Measurements from ENCODE around the gene ITSN1.

Gene ITSN1

DNA sequence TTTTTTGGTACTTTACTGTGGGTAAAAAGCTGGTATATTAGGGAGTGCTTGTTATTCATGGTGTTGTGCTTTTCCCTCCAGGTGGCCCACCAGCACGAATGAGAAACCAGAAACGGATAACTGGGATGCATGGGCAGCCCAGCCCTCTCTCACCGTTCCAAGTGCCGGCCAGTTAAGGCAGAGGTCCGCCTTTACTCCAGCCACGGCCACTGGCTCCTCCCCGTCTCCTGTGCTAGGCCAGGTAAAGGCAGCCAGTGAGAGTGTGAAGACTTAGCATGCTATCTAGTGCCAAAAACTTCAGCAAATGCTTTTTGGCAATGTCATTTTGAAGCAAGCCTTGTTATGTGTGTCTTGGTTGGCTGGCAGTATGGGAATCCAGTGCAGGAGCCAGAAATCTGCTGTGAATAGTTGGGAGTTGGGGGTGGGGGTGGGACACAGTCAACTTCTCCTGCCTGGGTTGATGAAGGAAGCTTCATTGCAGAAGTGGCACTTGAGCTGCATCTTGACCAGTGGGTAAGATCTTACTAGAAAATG, 171.6 kb downstream of the ITSN1 start:
- DNase-seq (ENCODE audit: low spot score), result no peak

DNA sequence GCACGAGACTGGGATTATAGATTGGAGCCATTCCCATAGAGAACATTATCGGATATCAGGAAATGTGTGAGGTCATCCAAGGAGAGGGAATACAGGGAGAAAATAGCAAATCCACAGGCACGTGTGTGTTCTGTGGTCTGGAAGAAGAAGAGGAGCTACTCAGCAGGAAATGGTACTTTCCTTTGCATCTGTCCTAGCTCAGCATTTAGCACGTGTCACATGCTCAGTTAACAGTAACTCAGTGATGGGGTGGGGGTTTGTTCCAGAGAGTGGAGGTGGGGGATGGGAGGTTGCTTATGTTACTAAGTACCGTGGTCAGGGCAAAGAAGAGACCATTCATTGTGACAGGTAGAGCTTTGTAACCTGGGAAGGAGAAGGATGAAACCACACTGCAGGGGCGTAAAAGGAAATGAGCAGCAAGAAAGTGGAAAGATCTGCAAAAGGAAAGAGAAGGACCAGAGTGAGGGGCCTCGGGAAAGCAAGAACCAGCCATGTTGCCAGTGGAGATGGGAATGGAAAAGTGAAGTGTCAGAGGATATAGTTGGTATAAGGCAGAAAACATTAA, 172.9 kb downstream of the ITSN1 start:
- no peak for DNase-seq (ENCODE audit: low spot score)

DNA sequence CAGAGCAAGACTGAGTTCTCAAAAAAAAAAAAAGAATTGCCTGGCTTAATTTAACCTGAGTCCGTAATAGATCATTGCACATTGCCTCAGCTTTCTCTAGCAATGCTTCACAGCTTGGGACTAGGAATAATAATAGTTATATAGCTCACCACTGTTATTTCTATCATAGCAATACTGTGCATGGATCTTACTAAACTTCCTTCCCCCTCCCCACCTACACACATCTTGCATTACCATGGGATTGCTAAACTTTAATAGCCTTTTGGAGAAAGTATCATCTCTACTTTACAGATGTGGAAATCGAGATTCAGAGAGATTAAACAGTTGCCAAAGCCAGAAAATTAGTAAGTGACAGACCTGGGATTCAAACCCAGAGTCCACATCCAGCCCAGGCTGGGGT, 173.9 kb downstream of the ITSN1 start:
- no peak for DNase-seq (ENCODE audit: low spot score)

DNA sequence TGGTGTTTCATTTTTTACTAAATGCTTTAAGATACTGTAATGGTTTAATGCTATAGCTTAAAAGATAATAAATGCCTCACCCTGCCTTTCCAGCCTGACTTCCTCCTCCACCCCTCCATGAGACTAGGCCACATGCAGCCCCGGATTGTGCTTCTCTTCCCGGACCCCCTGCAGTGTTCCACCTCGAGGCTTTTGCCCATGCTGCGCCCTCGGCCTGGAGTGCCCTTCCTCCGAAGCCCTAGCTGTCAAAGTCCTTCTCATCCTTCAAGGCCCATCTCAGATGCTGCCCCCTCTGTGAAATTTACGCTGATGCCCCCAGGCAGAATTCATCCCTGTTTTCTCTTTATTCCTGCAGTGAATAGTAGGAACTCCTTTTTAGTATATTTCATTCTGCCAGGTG, 174.8 kb downstream of the ITSN1 start:
- no peak for DNase-seq (ENCODE audit: low spot score)

DNA sequence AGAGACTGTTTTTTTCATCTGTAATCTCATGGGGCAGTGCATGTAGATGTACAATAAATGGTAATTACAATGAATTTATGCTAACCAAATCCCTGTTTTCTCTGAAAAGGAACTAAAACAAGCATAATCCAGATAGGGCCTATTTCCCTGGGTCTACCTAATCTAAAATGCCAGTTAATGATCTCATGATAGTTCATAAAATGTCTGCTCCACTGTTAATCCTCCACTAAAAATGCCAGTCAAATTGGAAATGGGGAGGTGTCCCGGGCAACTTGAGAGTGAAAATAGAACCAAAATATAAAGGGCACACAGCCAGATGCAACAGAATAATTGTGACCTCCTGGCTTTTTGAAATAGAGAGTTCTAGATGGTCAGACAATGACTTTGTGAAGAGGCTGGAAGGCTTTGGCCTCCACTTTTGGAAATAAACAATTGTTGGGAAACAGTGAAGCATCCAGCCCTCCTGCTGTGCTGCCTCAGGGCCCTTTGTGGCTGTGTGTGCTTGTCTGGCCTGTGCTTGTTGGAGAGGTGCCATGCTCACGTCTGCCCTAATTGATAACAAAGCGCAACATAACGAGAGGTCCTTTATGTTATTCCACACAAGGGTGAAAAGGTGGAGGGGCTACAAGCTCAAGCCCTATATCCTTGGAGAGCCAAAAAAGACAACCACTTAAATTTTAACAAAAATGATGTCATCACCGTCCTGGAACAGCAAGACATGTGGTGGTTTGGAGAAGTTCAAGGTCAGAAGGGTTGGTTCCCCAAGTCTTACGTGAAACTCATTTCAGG, 175.6 kb downstream of the ITSN1 start:
- DNase-seq (ENCODE audit: low spot score), result no peak

DNA sequence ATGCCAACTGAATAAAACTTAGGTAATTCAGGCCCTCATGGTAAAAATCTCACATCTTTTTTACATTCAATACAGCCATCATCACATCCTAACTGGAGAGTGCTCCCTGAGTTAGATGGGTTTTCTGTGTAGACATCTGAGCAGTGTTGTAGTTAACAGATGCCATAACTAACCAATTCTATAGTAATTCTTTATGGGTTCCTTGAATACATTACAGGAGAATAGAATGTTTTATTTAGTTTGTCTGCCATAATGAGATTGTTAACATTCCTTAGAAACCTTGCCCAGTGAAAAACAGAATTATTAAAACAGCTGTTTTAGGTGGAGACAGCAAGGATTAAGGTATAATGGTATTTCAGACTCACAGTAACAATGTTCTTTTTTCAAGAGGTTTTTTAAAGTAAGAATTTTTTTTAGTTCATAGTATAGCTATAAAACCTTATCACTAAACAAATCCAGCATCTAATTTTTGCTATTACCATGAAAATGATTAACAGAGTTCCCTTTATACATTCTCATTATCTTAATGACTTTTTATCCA, 178.0 kb downstream of the ITSN1 start:
- no peak for DNase-seq (ENCODE audit: low spot score)

DNA sequence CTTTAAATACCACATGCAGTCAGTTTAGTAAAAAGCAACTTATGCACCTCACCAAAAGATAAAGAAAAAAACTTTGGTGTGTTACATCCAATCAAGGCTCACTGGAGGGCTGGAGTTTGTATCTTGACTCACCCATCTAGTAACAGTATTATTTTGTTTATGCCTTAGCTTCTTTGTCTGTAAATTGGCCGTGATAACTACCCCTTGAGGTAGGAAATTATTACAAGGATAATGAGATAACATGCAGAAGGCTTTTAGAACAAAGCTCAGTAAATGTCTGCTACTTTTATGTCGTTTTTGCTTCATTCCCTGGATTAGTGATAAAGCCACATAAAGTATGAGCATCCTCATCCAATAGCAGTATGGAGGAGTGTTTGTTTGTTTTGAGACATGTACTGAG, 178.5 kb downstream of the ITSN1 start:
- DNase-seq (ENCODE audit: low spot score), result no peak

DNA sequence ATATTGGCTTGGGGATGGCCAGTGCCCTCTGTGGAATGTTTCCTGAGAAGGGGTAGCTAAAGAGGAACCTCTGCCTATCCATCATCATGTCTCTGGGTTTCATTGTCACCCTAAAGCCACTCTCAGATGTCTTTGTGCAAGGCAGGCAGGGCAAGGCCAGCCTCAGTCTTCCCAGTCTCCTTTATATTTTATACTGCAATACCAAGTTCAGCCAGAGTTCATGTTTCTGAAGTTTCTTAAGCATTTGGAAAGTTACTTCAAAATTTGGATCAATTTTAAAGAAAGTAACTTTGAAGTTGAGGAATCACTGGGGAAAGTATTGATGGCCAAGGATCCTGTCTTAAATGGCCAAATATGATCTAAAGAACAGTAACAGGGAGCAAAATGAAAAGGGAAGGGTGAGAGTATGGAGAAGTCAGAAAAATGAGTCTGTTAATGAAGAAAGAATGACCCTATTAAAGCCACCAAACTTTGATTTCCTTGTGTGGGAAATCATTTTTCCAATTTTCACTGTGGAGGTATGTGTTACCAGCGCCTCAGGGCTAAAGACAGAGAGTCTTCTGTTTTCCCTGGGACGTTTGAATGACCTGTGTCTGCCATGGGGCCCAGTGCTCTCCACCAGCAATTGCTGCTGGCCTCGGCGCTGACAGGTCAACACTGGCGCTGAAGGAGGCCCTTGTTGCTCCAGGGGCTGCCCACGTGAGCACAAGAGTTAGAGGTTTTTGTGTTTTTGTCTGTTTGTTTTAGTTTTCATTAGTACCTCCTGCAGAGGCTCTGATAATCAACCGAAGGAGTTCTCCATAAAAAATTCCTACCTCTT, 179.4 kb downstream of the ITSN1 start:
- no peak for DNase-seq (ENCODE audit: low spot score)

DNA sequence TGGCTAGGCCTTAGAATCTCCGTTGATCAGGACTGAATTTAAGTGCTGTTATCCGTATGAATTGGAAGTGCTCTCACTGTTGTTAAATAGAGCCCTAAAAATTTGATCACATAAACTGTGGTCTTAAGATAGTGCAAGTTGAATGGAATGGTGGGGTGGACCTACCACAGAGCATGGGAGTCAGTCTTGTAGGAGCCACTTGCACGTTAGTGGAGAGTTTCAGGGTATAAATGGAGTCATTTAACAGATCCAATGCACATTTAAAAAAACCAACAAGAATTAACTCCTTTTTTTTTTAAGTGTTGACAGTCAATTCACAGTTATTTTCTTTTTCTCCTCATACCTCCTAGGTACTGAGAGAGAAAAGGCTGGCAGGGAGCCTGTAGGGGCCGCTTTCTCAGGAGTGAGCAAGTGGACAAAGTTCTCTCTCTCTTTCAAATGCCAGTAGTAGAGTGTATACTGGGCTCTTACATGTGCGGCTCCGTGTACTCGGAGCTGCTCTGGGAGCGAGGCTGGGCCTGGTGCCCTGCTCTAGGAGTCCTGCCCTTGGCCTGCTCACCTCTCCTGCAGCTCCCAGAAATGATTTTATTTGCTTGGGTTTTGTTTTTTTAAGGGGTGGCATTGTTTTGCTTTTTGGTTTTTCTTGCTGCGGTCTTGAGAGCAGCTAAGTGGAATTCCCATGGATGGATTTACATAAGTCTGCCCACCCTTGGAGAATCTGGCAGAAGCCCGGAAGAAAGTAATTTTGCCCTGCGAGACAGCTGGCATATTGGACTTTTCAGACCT, 182.0 kb downstream of the ITSN1 start:
- no peak for DNase-seq (ENCODE audit: low spot score)

DNA sequence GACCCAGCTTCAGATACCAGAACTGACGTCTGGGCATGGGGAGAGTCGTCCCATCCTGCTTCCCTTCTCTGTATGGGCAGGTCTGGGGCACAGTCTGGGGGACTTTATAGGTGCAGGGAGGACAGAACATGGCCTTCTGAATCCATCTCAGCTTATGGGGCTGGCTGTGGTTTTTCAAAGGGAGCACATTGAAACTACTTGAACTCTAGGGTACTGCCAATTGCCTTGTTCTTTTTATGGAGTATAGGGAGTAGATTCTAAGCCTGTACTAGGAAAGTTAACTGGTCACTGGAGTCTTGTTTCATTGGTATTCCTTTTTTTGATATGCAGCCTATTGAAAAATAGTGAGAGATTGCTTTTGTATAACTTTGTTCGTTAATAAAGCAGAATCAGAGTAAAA, 183.1 kb downstream of the ITSN1 start:
- no peak for DNase-seq (ENCODE audit: low spot score)

DNA sequence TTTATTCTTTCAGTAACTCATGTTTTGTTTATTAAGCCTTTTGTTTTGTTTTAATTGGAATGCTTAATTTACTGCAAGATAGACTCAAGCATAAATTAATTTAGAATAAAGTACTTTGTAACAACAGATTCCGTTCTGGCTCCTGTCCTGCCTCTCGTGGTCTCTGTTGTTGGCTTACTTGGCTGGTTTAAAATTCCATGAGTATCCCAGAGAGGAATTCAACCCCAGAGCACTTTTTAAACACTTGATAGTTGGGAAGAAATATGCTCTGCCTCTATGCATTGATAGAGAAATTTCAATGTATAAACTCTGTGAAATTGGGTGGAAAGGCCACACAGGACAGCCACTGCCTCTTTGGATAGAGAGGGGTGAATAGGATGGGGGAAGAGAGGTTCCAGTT, 183.6 kb downstream of the ITSN1 start:
- DNase-seq (ENCODE audit: low spot score), result no peak

DNA sequence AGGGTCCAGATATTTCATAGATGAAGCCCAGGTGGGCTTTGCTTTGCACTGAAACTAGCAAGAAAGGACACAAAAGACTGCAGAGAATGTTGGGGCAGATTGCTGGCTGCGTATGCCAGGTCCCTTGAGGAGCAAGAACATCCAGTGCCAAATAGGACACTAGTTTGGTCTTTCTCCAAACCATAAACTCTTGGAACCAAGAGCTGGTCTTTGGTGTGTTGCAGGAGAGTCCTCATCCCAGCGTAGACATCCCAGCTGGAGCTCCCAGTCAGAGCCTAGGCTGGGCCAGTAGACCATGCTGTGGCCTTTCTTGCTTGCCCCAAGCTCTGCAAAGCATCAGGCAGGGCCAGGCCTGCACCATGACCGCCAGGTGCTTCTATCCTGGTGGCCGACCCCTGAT, 185.8 kb downstream of the ITSN1 start:
- no peak for DNase-seq (ENCODE audit: low spot score)

DNA sequence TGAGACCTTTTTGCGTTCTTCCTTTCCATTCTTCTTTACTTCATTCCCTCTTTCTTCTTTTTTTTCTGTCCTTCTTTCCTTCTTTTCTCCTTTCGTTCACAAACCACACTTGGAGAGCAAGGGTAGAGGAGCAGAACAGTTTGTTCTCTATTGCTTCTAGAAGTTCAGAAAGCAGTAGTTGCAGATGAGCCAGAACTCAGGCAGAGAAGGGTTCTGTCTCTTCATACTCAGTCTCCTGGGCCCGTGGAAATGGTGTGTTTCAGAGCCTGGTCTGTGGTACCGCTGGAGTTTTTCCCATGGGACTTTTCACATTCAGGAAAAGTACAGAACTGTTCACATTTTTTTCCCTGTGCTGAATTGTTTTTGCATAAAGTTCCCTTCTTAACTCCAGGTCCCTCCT, 186.3 kb downstream of the ITSN1 start:
- no peak for DNase-seq (ENCODE audit: low spot score)

DNA sequence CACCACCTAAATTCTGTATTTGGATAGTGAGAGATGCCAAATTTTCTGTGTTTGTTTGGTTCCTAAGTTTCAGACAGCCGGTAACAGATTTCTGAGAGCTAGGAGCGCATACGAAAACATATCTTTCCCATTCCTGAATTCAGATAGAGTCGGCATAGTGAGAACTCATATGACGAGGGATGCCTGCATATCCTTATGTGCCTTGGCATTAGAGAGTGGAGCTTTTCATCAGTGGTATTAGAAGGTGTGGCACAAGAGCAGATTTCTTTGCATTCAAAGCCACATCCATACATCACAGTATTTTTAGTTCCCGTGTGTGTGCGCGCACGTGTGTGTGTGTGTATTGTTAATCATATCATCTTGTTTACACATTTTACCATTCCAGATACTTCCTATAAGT, 187.5 kb downstream of the ITSN1 start:
- DNase-seq (ENCODE audit: low spot score), result no peak

DNA sequence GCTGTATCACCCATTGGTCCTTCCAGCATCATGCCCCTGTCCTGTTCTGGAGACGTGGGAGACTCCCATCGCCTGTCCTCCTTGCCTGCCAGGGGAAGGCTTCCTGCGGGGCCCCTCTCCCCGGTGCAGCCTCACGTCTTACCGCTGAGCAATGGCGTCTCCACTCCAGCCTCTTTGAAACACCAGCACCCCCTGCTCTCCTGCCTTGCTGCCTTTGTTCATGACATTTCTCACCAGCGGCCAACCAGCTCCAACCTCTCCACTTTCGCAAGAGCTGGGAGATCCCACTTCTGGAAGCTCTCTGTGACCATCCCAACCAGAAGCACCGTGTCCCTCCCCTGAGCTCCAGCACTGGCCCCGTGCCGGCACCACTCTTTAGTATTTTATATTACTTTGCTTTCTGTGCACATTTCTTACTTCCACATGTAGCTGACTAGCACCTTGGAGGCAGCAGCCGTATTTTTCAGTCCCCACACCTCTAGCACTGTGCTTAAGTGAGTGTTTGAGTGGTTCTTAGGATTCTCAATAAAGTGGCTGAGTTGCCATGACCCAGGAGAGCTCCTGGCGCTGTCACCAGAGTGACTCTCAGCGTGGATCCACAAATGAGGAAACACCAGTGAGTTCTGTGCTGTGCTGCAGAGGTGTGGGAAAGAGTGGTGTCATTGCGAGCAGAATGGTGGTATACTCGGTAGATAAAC, 189.8 kb downstream of the ITSN1 start:
- DNase-seq (ENCODE audit: low spot score), result no peak

DNA sequence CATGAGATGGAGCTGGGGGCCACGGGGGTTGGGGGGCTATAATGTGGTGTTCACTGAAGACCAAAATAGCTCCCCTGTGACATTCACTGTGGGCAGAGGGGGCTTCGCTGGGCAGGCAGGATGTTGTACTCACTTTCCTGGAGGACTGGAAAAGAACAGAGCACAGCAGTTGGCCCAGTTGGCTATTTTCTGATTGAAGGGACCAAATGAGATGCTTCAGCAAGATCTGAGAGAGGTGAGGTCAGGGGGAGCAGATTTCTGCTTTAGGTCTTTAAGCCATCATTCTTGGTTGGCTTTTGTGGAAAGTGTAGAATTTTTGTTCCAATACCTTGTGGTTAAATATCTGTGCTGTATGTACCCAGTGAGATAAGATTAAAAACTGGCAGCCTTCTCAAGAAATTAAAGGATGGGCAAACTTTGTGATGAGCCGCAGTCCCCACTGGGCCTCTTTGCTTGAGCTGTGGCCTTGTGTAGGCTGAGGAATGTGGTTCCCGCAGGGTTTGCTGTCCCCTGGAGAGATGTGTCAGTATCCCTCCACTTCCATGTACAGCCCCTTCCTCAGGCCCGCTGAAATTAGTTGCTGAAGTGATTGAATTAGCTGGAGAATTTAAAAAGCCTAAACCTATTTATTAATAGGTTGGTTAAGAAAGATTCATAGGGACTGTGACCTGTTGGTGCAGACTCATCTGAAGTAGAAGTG, 192.7 kb downstream of the ITSN1 start:
- DNase-seq (ENCODE audit: low spot score), result no peak

DNA sequence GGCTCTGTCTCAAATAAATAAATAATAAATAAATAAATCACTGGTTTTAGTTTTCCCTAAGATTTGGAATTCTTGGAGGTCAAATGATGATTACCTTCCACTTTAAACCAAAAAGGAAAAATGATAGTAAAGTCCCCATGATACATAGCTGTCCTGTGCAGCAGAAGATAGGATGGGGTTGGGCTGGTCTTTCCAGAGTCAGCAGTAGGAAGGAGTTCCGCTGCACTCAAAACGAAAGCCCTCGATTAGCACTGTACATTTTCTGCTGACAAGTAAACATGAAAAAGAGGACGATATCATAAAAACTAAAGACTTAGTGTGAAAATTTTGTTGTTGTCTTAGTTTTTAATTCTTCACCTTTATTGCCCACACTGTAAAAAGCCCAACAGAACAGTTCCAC, 193.6 kb downstream of the ITSN1 start:
- DNase-seq (ENCODE audit: low spot score), result no peak

DNA sequence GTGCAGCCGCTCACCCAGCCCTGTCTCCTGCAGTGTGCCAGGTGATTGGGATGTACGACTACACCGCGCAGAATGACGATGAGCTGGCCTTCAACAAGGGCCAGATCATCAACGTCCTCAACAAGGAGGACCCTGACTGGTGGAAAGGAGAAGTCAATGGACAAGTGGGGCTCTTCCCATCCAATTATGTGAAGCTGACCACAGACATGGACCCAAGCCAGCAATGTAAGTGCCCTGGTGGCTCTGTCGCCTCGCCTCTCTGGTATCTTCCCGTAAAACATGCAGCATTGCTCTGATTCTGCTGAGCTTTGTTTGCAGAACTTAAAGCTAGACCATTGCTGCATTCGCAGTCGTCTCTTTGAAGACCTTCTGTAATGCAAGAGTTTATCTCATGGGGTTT, 194.1 kb downstream of the ITSN1 start:
- DNase-seq (ENCODE audit: low spot score), result no peak

DNA sequence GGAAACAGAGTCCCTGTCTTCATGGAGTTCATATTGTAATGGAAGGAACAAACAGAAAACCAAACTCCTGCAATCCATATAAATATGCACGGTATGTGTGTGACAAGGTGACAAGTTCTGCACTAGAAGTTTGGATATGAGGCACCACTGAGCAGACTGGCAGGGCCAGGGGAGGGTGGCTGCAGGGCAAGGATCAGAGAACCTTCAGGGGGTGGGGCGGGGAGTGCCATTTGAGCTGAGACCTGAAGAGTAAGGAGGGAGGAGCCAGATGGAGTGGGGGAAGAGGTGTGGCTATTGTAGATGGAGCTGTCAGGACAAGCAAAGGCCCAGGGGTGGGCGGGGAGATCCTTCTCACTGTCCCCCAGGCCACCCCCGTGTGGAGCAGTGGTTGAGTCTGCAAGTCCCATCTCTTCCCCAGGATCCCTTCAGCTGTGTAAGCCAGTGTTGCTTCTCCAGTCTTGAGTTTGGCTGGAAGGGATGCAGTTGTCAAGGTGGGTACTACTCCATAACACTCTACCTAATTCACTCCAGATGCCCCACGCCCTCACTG, 196.9 kb downstream of the ITSN1 start:
- DNase-seq (ENCODE audit: low spot score), result no peak

DNA sequence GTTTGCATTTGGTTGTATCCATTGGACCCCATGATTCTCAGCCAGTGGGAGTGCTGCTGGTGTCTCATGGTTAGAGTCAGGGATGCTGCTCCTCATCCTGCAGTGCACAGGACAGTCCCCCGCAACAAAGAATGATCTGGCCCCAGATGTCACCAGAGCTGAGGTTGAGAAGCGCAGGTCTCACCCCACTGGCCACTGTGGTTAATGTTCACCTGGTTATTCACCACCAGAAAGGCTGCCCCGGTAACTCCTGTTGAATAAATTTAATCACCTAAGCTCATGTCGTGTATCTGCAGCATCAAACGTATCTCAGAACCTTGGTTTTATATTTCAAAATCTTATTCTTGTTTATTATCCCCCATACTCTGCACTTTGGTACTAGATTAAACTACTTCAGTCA, 197.5 kb downstream of the ITSN1 start:
- no peak for DNase-seq (ENCODE audit: low spot score)
